NT2/D1 (cell line): Measurements from ENCODE around the gene CRYBG1.

ENCODE experiments used
- DNase-seq: peaks from one replicate; pipeline ENCODE4 v3.0.0-alpha.2; 2011; ENCODE audit warnings: low read depth, low spot score
- H3K27me3 ChIP-seq: 2 replicates; pipeline ENCODE4 v1.6.0; 2011; ENCODE audit warnings: mild to moderate bottlenecking; ENCODE audit not compliant: insufficient read length, insufficient read depth
- H3K36me3 ChIP-seq: 2 replicates; pipeline ENCODE4 v1.6.1; 2011; ENCODE audit warnings: mild to moderate bottlenecking, low read length, mixed read lengths; ENCODE audit not compliant: insufficient read depth, insufficient read length
- H3K4me1 ChIP-seq: 2 replicates; pipeline ENCODE4 v1.5.1; 2011; ENCODE audit not compliant: insufficient read depth, insufficient read length
- H3K4me3 ChIP-seq: 2 replicates; pipeline ENCODE4 v1.5.1; 2011; ENCODE audit warnings: low read depth; ENCODE audit not compliant: insufficient read length
- H3K9ac ChIP-seq: 2 replicates; pipeline ENCODE4 v1.6.0; 2011; ENCODE audit warnings: low read depth; ENCODE audit not compliant: insufficient read length
- H3K9me3 ChIP-seq: 2 replicates; pipeline ENCODE4 v1.5.1; 2011; ENCODE audit warnings: mild to moderate bottlenecking, low read length; ENCODE audit not compliant: insufficient read depth
- SUZ12 ChIP-seq: IDR thresholded peaks from 2 replicates; pipeline ENCODE4 v1.6.1; 2011; ENCODE audit not compliant: insufficient read length, insufficient read depth; ENCODE audit errors: extremely low read depth
- YY1 ChIP-seq: IDR thresholded peaks from 2 replicates; pipeline ENCODE4 v1.6.1; 2011; ENCODE audit not compliant: insufficient read length, insufficient read depth
- ZNF274 ChIP-seq: IDR thresholded peaks from 2 replicates; pipeline ENCODE4 v1.6.1; 2011; ENCODE audit warnings: mild to moderate bottlenecking, low read depth, low read length

CRYBG1 gene

DNA sequence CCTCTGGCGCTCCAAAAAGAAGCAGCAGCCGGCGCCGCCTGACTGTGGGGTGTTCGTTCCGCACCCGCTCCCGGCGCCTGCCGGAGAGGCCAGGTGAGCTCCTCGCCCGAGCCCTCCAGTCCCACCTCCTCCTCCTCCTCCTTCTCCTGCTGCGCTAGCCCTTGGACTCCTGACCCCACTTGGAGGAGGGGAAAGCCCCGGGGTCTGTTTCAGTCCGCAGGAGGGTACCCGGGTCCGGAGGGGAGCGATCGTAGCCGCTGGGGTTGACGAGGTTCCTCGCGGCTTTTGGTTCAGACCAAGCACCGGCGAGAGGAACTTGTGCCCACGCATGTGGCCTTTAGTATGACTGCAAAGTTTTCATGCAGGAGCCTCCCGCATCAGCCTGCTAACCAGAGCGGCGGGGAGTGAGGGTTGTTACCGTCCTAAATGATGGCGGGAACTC is 493 bp downstream of the CRYBG1 start:
- no peak for DNase-seq
- Histone ChIP-seq H3K9ac (peak overlapping the region; percentile 57), H3K9me3 (no peaks in the 10 kb centered on the region), H3K4me3 (peak overlapping the region; percentile 53), H3K27me3 (peaks cover 28% of the 10 kb centered on the region), H3K36me3 (no peaks in the 10 kb centered on the region), H3K4me1 (no peaks in the 10 kb centered on the region)
- TF ChIP-seq SUZ12 = no peak

DNA sequence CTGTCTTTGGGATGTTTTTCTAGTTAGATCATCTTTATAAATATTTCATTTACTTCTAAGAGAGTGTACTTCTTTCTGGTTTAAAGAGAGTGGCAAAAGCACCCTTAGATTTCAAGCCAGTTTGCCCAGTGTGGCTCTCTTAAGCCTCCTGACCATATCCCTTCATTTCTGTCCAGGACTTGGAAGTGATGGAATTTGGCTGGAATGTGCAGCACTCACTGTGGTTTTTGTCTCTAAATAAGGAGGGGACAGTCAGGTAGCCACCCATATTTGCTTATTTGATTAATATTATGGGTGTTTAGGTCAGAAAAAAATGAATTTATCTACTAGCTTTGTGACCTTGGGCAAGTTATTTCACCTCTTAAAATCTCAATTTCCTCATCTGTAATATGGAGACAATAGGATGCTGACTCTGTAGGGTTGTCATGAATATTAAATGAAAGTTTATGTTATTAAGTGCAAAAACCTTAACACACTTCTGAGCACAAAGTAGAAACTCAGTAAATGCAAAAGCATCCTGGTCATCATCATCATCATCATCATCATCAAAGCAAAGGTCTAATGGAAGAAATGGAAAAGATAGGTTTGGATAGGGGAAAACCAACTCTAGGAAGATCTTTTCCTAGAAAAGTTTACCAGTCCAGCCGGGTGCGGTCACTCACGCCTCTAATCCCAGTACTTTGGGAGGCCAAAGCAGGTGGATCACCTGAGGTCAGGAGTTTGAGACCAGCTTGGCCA is 3.1 kb downstream of the CRYBG1 start:
- Histone ChIP-seq H3K4me1 (no peaks in the 10 kb centered on the region), H3K9ac (no peak overlapping the region), H3K36me3 (no peaks in the 10 kb centered on the region), H3K4me3 (no peak overlapping the region), H3K27me3 (peaks cover 28% of the 10 kb centered on the region), H3K9me3 (no peaks in the 10 kb centered on the region)
- DNase-seq = no peak
- TF ChIP-seq SUZ12 (no peak), ZNF274 (no peak), YY1 (no peak)

- DNase-seq = no peak
- H3K36me3 ChIP-seq = no peaks in the 10 kb centered on the region
- no peak for TF ChIP-seq ZNF274
- no peak for TF ChIP-seq YY1
- TF ChIP-seq SUZ12 = no peak
- no peaks in the 10 kb centered on the region for H3K4me1 ChIP-seq
- no peak overlapping the region for H3K9ac ChIP-seq
- H3K9me3 ChIP-seq = no peaks in the 10 kb centered on the region
- no peaks in the 10 kb centered on the region for H3K27me3 ChIP-seq
- no peak overlapping the region for H3K4me3 ChIP-seq
Observed at GRCh38 chr6:106369739-106370138, 9.2 kb downstream of the CRYBG1 start.

GRCh38 chr6:106370639-106371038 is 10.1 kb downstream of the CRYBG1 start:
- TF ChIP-seq SUZ12 (no peak), ZNF274 (no peak), YY1 (no peak)
- H3K9ac ChIP-seq = no peak overlapping the region
- no peaks in the 10 kb centered on the region for H3K27me3 ChIP-seq
- no peak overlapping the region for H3K4me3 ChIP-seq
- DNase-seq = no peak
- H3K9me3 ChIP-seq = no peaks in the 10 kb centered on the region
- no peaks in the 10 kb centered on the region for H3K4me1 ChIP-seq
- H3K36me3 ChIP-seq = no peaks in the 10 kb centered on the region

DNA sequence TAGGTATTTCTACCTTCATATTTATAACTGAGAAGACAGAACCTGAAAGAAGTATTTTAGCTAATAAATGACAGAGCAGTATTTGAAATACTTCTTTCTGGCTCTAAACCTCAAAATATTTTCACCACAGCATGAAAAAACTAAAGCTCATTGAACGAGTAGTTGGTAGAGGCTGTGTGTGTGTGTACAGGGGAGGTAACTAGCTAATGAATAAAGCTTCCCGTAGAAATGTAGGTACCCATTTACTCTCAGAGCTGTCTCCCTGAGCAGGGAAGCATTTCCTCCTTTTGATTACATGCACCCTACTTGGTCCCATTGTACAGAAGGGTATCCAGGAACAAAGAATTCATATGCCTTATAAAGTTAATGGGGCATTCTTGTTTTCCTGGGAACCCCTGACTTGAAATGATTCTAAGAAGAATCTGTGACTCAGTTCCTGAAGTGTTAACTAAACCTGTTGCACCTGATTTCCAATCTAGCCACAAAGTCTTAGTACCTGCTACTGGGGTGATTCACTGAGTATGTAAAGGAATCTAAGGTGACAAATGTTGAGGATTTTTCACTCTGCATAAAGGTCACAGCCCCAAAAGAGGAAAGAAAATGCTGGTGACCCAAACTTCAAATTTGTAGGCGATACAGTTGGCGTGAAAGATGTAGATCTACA is 12.5 kb downstream of the CRYBG1 start:
- no peak overlapping the region for H3K9ac ChIP-seq

GRCh38 chr6:106373502-106374239 is 13.2 kb downstream of the CRYBG1 start:
- Histone ChIP-seq H3K4me3 (no peak overlapping the region), H3K9ac (no peak overlapping the region), H3K9me3 (no peaks in the 10 kb centered on the region), H3K36me3 (no peaks in the 10 kb centered on the region), H3K27me3 (no peaks in the 10 kb centered on the region), H3K4me1 (no peaks in the 10 kb centered on the region)
- TF ChIP-seq SUZ12 = no peak
- TF ChIP-seq YY1 = no peak
- no peak for TF ChIP-seq ZNF274
- no peak for DNase-seq

More for the DNA sequence above, 12.5 kb downstream of the CRYBG1 start:
- Histone ChIP-seq H3K9me3 (no peaks in the 10 kb centered on the region), H3K27me3 (no peaks in the 10 kb centered on the region), H3K36me3 (no peaks in the 10 kb centered on the region), H3K4me1 (no peaks in the 10 kb centered on the region), H3K4me3 (no peak overlapping the region)
- no peak for DNase-seq
- no peak for TF ChIP-seq ZNF274
- TF ChIP-seq YY1 = no peak
- TF ChIP-seq SUZ12 = no peak

GRCh38 chr6:106377061-106377540 is 16.6 kb downstream of the CRYBG1 start:
- Histone ChIP-seq H3K27me3 (no peaks in the 10 kb centered on the region), H3K4me1 (no peaks in the 10 kb centered on the region), H3K9ac (no peak overlapping the region), H3K36me3 (no peaks in the 10 kb centered on the region), H3K9me3 (no peaks in the 10 kb centered on the region), H3K4me3 (no peak overlapping the region)
- no peak for TF ChIP-seq SUZ12
- TF ChIP-seq ZNF274 = no peak
- TF ChIP-seq YY1 = no peak
- no peak for DNase-seq
